Measurements from ENCODE around the gene LY6G6F.

- no peak for TF ChIP-seq LEF1 (IDR thresholded peaks at IDR 0.05; ENCODE audit: borderline replicate concordance)
- no peak for TF ChIP-seq SP1 (IDR thresholded peaks at IDR 0.05)
- no peak for TF ChIP-seq FOXM1 (IDR thresholded peaks at IDR 0.05; ENCODE audit: borderline replicate concordance)
- no peak for TF ChIP-seq SUZ12 (IDR thresholded peaks at IDR 0.05)
- TF ChIP-seq ARNT (IDR thresholded peaks at IDR 0.05): no peak
- TF ChIP-seq PKNOX1 (IDR thresholded peaks at IDR 0.05): no peak
- TF ChIP-seq FOXK2 (IDR thresholded peaks at IDR 0.05): no peak
- no peak for TF ChIP-seq BHLHE40 (IDR thresholded peaks at IDR 0.05; ENCODE audit: borderline replicate concordance)
These were observed 11.0 kb downstream of the LY6G6F start for GRCh38 chr6:31717499-31718222.

Measured in HEK293T (cell line).